Neural progenitor cell (in vitro differentiated cells): Measurements from ENCODE around the gene MGMT.

Source experiments
- CTCF ChIP-seq: fragments of 200-600 bp; sonication (generic); IDR thresholded peaks from 2 replicates; pipeline ENCODE4 v1.5.1; 2017; ENCODE audit warnings: antibody characterized with exemption, mild to moderate bottlenecking
- EZH2 ChIP-seq: fragments of 200-600 bp; sonication (generic); IDR thresholded peaks from 2 replicates; pipeline ENCODE4 v1.6.1; 2017; ENCODE audit warnings: antibody characterized with exemption, mild to moderate bottlenecking, moderate library complexity

GRCh38 chr10:129808092-129808983, 341.3 kb downstream of the MGMT start:
- TF ChIP-seq EZH2 (no peak), CTCF (no peak)
